ENCODE results near the gene TCFL5.

The TCFL5 gene

DNA sequence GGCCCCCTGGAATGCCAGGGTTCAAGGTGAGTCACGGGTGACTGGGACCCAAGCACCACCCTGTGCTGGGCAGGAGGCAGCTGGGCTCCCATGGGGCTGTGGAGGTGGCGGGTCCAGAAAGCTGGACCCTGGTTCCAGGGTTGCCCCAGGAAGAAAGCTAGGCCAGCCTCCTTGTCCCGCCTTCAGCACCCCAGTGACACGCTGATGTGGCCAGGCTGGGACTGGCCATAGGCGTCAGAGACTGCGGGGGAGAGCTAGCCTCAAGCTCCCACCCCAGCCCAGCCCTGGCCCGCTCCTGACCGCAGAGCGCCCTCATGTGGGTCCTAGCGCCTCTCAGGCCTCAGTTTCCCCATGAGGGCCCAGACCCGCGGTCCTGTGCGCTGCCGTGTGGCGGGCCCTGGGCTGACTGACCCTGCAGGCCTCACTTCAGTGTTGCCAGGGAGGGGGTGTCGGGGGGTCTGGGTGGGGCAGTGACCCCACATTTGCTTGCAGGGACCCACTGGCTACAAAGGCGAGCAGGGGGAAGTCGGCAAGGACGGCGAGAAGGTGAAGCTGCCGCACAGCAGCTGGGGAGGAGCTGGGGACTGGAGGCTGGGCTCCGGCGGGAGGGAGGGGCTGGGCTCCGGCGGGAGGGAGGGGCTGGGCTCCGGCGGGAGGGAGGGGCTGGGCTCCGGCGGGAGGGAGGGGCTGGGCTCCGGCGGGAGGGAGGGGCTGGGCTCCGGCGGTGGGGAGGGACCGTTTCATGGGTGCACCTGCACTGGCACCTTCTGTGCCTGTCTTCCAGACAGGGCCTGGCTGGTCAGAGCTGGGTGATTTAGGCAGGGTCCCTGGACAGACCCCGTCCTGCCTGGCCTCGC lies 36.9 kb downstream of the TCFL5 start:
- FAIRE-seq (no peak), DNase-seq (ENCODE audit: insufficient read length, low spot score) (peak; percentile 88)
- TF ChIP-seq, protein P1, sequence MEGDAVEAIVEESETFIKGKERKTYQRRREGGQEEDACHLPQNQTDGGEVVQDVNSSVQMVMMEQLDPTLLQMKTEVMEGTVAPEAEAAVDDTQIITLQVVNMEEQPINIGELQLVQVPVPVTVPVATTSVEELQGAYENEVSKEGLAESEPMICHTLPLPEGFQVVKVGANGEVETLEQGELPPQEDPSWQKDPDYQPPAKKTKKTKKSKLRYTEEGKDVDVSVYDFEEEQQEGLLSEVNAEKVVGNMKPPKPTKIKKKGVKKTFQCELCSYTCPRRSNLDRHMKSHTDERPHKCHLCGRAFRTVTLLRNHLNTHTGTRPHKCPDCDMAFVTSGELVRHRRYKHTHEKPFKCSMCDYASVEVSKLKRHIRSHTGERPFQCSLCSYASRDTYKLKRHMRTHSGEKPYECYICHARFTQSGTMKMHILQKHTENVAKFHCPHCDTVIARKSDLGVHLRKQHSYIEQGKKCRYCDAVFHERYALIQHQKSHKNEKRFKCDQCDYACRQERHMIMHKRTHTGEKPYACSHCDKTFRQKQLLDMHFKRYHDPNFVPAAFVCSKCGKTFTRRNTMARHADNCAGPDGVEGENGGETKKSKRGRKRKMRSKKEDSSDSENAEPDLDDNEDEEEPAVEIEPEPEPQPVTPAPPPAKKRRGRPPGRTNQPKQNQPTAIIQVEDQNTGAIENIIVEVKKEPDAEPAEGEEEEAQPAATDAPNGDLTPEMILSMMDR (IDR thresholded peaks at IDR 0.05; ENCODE audit: insufficient read depth, missing control alignments), result no peak

DNA sequence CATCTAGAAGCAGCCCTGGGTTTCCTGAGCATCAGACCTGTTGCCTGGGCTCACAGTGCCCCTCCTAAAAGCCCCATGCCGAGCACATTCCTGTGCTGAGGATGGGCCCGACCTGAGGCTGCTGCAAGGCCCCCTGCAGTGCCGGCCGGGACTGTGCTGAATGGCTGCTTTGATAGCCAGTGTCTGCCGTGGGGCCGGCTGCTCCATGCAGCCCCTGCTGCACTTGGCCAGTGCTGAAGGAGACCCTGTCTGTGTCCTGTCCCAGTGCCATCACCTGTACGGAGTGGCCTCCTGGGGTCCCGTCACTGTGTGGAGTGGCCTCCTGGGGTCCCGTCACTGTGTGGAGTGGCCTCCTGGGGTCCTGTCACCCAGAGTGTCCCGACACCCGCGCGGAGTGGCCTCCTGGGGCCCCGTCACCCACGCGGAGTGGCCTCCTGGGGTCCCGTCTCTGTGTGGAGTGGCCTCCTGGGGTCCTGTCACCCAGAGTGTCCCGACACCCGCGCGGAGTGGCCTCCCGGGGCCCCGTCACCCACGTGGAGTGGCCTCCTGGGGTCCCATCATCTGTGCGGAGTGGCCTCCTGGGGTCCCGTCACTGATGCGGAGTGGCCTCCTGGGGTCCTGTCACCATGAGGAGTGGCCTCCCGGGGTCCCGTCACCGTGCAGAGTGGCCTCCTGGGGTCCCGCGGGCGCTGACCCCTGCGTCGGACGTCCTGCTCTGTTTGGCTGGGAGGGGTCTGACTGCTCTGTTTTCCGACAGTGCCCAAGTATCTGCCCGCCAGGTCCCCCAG lies 37.7 kb downstream of the TCFL5 start:
- no peak for DNase-seq (ENCODE audit: insufficient read length, low spot score)
- no peak for FAIRE-seq
- TF ChIP-seq, protein P1 (IDR thresholded peaks at IDR 0.05; ENCODE audit: insufficient read depth, missing control alignments), result no peak

DNA sequence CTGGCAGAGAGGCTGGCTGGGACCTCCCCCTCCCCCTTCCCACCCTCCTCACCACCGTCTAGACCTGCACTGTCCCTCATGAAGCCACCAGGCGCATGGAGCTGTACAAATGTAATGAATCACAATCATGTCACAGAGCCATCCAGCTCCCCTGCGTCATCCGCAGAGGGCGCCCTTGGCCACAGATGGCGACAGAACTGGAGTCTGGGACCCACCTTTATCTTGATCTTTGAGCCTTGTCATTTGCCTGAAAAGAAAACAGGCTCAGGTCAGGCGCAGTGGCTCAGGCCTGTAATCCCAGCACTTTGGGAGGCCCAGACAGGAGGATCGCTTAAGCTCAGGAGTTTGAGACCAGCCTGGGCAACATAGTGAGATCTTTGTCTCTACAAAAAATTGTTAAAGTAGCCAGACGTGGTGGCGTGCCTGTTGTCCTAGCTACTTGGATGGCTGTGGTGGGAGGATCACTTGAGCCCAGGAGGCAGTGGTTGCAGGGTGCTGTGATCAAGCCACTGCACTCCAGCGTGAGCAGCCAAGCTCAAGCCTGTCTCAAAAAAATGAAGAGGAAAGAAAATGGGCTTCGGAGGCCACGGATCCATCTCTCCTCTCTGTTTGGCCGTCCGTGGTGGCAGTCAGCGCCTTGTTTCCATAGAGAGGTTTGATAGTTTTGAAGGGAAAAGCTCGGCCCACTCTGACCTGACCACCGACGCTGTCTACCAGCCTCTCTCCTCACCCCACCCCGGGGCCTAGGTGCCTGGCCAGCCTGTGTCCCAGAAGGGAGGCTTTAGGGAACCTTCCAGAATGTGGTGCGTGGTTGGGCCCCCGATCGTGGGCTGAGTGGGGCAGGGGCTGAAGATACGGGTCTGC lies 38.6 kb downstream of the TCFL5 start:
- peak; percentile 97 for DNase-seq (ENCODE audit: insufficient read length, low spot score)
- TF ChIP-seq, protein P1 (IDR thresholded peaks at IDR 0.05; ENCODE audit: insufficient read depth, missing control alignments), result peak; percentile 76
- FAIRE-seq, result no peak

DNA sequence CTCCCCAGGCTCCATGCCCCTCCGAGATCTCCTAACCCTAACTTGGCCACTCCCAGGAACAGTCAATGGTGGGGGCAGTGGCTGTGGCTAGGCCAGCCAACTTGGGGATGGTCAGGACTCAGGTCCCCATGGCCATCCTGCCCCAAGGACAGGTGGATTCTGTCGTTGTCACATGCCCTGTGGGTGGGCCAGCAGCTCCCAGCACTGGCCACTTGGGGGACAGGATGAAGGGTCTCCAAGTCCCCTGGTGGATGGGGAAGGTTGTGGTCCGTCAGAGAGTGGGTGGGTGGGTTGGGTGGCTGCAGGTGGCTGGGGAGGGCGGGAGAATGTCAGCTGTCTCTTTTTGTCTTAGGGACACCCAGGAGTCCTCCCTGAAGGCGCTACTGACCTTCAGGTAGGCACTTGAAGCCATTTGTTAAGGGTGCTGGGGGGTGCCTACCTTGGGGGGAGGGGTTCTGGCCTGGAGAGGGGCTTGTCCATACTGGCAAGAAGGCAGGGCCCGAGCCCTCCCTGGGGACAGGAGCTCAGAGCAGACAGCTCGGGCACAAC lies 39.3 kb downstream of the TCFL5 start:
- DNase-seq (ENCODE audit: insufficient read length, low spot score) (no peak), FAIRE-seq (no peak)
- TF ChIP-seq, protein P1 (IDR thresholded peaks at IDR 0.05; ENCODE audit: insufficient read depth, missing control alignments), result no peak

DNA sequence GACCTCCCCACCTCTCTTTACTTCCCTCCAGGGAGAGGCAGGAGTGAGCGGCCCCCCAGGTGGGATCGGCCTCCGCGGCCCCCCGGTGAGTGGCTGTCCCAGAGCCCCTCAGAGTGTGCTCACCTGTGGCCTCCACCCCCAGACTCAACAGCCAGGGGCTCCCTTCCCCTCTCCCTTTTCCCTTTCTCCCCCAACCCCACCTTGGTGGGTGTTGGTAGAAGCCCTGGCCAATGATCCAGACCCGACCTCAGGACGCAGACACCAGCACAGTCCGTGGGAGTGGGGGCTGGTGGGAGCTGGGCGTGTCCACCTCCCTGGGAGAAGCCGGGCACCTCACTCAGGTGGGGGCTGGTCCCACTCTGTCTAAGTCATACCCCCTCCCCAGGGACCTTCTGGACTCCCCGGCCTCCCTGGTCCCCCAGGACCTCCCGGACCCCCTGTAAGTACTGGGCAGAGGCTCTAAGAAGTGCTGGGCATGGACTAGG lies 39.9 kb downstream of the TCFL5 start:
- TF ChIP-seq, protein P1 (IDR thresholded peaks at IDR 0.05; ENCODE audit: insufficient read depth, missing control alignments), result no peak
- FAIRE-seq (no peak), DNase-seq (ENCODE audit: insufficient read length, low spot score) (no peak)

DNA sequence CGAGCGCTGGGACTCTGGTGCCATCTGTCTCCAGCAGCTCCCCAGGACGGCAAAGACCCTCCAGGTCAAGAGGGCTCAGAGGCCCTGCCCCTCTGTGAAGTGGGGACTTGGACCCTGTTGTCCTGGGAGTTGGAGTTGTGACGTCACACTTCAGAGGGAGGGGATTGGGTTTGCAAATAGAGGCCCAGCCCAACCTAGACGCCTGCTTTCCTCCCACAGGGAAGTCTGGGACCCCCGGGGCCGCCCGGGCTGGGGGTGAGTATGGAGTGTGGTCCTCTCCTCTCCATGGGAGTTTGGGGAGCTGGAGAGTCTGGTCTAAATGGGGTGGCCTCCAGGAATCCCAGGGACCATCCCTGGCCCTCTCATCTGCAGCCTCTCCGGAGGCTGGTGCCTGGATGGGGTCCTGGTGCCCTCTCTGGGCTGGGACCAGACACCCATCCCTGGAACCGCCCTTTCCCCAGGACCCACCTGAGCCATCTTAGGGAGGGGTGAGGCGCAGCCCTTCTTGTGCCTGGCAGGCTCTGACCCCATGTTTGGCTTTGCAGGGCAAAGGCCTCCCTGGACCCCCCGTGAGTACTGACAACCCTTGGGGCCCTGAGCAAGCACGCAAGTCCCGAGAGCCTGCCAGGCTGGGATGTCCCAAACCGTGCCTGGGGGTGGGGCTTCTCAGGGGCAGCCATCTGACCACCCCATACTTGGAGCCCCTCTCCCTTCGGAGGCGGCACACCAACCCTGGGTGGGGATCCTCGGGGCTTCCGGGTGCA lies 40.5 kb downstream of the TCFL5 start:
- TF ChIP-seq, protein P1 (IDR thresholded peaks at IDR 0.05; ENCODE audit: insufficient read depth, missing control alignments), result no peak
- FAIRE-seq (no peak), DNase-seq (ENCODE audit: insufficient read length, low spot score) (no peak)
